HEK293 (cell line): Measurements from ENCODE around the gene LNPEP.

ENCODE experiments used
- CTCF ChIA-PET: fragments of 350-600 bp; formaldehyde crosslinking; extraction: SDS; loops from one replicate; lab custom pipeline; 2021; ENCODE audit warnings: antibody characterized with exemption; lab: Yijun Ruan, JAX
- POLR2A ChIA-PET: fragments of 300-600 bp; formaldehyde crosslinking; extraction: SDS; loops from one replicate; lab custom pipeline; 2020; ENCODE audit warnings: antibody characterized with exemption, inconsistent platforms; lab: Yijun Ruan, JAX
- H3K27ac ChIP-seq: fragments of 200-500 bp; sonication (Bioruptor generic); 2 replicates; pipeline ENCODE4 v1.5.1; 2014; ENCODE audit warnings: low read depth, low read length, control low read depth, inconsistent platforms; ENCODE audit errors: extremely low read depth
- H3K36me3 ChIP-seq, 2 experiments: fragments of 200-500 bp in 1 of 2; sonication (Bioruptor generic) in 1 of 2; 1 replicate in 1 of 2; 2 replicates in 1 of 2; pipeline ENCODE4 v1.5.1; 2014 to 2017; ENCODE audit warnings: inconsistent platforms in 2 of 2, low read length in 2 of 2; ENCODE audit not compliant: control insufficient read depth in 2 of 2, insufficient read depth in 1 of 2
- H3K4me1 ChIP-seq: fragments of 200-500 bp; sonication (Bioruptor generic); 2 replicates; pipeline ENCODE4 v1.5.1; 2014; ENCODE audit warnings: mild to moderate bottlenecking, low read length, inconsistent platforms; ENCODE audit not compliant: control insufficient read depth, insufficient read depth
- H3K4me3 ChIP-seq: 2 replicates; pipeline ENCODE4 v1.5.1; 2011; ENCODE audit warnings: low read depth, mild to moderate bottlenecking, control low read depth, low read length, moderate library complexity
- H3K9me3 ChIP-seq: fragments of 200-500 bp; sonication (Bioruptor generic); 2 replicates; pipeline ENCODE4 v1.5.1; 2014; ENCODE audit warnings: low read depth, low read length, inconsistent platforms; ENCODE audit not compliant: control insufficient read depth, insufficient read depth
- BCL11B ChIP-seq: fragments of 450-650 bp; formaldehyde crosslinking; IDR thresholded peaks from 2 replicates; pipeline ENCODE4 v1.5.1; 2016; ENCODE audit warnings: low read depth, missing biosample characterization, missing genetic modification characterization
- GLI2 ChIP-seq: fragments of 450-650 bp; formaldehyde crosslinking; IDR thresholded peaks from 2 replicates; pipeline ENCODE4; 2017; ENCODE audit warnings: missing biosample characterization, missing genetic modification characterization, low read depth, borderline replicate concordance
- GLIS2 ChIP-seq: fragments of 450-650 bp; formaldehyde crosslinking; IDR thresholded peaks from 2 replicates; pipeline ENCODE4 v1.5.1; 2016; ENCODE audit warnings: missing biosample characterization, missing genetic modification characterization
- MYNN ChIP-seq: fragments of 450-650 bp; formaldehyde crosslinking; IDR thresholded peaks from 2 replicates; pipeline ENCODE4 v1.5.1; 2016; ENCODE audit warnings: missing biosample characterization, missing genetic modification characterization, borderline replicate concordance
- ZFP3 ChIP-seq: fragments of 450-650 bp; formaldehyde crosslinking; IDR thresholded peaks from 2 replicates; pipeline ENCODE4 v1.5.1; 2016; ENCODE audit warnings: low read depth, missing biosample characterization, missing genetic modification characterization
- ZNF10 ChIP-seq: fragments of 450-650 bp; formaldehyde crosslinking; IDR thresholded peaks from 2 replicates; pipeline ENCODE4 v1.5.1; 2017; ENCODE audit warnings: missing biosample characterization, missing genetic modification characterization
- ZNF112 ChIP-seq: fragments of 450-650 bp; formaldehyde crosslinking; IDR thresholded peaks from 2 replicates; pipeline ENCODE4 v1.5.0; 2017; ENCODE audit warnings: missing biosample characterization, missing genetic modification characterization
- ZNF155 ChIP-seq: fragments of 450-650 bp; formaldehyde crosslinking; IDR thresholded peaks from 2 replicates; pipeline ENCODE4 v1.5.1; 2016; ENCODE audit warnings: missing biosample characterization, missing genetic modification characterization
- ZNF16 ChIP-seq: fragments of 450-650 bp; formaldehyde crosslinking; IDR thresholded peaks from 2 replicates; pipeline ENCODE4 v1.5.1; 2016; ENCODE audit warnings: low read depth, missing biosample characterization, missing genetic modification characterization
- ZNF48 ChIP-seq: fragments of 450-650 bp; formaldehyde crosslinking; IDR thresholded peaks from 2 replicates; pipeline ENCODE4 v1.5.1; 2016; ENCODE audit warnings: missing biosample characterization, missing genetic modification characterization
- ZNF501 ChIP-seq: fragments of 450-650 bp; formaldehyde crosslinking; IDR thresholded peaks from 2 replicates; pipeline ENCODE4 v1.5.1; 2016; ENCODE audit warnings: missing biosample characterization, missing genetic modification characterization
- ZNF530 ChIP-seq: fragments of 450-650 bp; formaldehyde crosslinking; IDR thresholded peaks from 2 replicates; pipeline ENCODE4 v1.5.1; 2016; ENCODE audit warnings: low read depth, missing biosample characterization, missing genetic modification characterization
- ZNF561 ChIP-seq: fragments of 450-650 bp; IDR thresholded peaks from 2 replicates; pipeline ENCODE4 v1.5.1; 2018; ENCODE audit warnings: missing biosample characterization, missing genetic modification characterization, borderline replicate concordance
- ZNF571 ChIP-seq: fragments of 450-650 bp; formaldehyde crosslinking; IDR thresholded peaks from 2 replicates; pipeline ENCODE4 v1.5.0; 2017; ENCODE audit warnings: missing biosample characterization, missing genetic modification characterization
- ZNF610 ChIP-seq: fragments of 450-650 bp; formaldehyde crosslinking; IDR thresholded peaks from 2 replicates; pipeline ENCODE4 v1.5.1; 2016; ENCODE audit warnings: missing biosample characterization, missing genetic modification characterization, borderline replicate concordance
- ZNF785 ChIP-seq: fragments of 450-650 bp; formaldehyde crosslinking; IDR thresholded peaks from 2 replicates; pipeline ENCODE4 v1.5.1; 2016; ENCODE audit warnings: missing biosample characterization, missing genetic modification characterization
- TF ChIP-seq, protein P1 (sequence below): fragments of 450-650 bp; IDR thresholded peaks from 2 replicates; pipeline ENCODE4 v1.5.1; 2018; ENCODE audit warnings: missing biosample characterization, mild to moderate bottlenecking, missing genetic modification characterization
- TF ChIP-seq, protein P2 (sequence below): fragments of 450-650 bp; formaldehyde crosslinking; optimal IDR thresholded peaks from 2 replicates; pipeline ENCODE3; 2016; ENCODE audit warnings: missing biosample characterization, mild to moderate bottlenecking, missing genetic modification characterization
- TF ChIP-seq, protein P3 (sequence below): fragments of 450-650 bp; formaldehyde crosslinking; IDR thresholded peaks from 2 replicates; pipeline ENCODE4 v1.5.1; 2017; ENCODE audit warnings: missing biosample characterization, missing genetic modification characterization
- TF ChIP-seq, protein P4 (sequence below): fragments of 450-650 bp; formaldehyde crosslinking; IDR thresholded peaks from 2 replicates; pipeline ENCODE4 v1.5.1; 2016; ENCODE audit warnings: missing biosample characterization, missing genetic modification characterization, borderline replicate concordance

LNPEP gene

DNA sequence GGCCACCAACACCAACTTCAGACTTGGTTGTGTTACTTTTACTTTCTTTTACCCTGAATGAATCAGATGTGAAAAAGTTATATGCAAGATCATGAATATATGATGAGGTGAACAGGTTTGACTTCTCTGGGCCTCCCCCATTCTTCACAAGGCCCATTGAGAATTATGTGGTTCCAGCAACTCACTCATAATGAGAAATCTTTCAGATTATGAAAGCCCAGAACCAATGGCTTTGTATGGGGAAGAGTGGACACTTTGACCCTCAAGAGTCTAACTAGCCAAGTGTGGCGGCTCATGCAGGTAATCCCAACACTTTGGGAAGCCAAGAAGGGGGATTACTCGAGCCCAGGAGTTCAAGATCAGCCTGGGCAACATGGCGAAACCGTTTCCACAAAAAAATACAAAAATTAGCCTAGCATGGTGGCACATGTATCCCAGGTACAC is 16.1 kb upstream of the LNPEP start (continued):
- TF ChIP-seq, protein P1, sequence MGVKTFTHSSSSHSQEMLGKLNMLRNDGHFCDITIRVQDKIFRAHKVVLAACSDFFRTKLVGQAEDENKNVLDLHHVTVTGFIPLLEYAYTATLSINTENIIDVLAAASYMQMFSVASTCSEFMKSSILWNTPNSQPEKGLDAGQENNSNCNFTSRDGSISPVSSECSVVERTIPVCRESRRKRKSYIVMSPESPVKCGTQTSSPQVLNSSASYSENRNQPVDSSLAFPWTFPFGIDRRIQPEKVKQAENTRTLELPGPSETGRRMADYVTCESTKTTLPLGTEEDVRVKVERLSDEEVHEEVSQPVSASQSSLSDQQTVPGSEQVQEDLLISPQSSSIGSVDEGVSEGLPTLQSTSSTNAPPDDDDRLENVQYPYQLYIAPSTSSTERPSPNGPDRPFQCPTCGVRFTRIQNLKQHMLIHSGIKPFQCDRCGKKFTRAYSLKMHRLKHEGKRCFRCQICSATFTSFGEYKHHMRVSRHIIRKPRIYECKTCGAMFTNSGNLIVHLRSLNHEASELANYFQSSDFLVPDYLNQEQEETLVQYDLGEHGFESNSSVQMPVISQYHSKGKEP (tag by site-specific recombination) = no peak
- TF ChIP-seq ZNF501 (tag by site-specific recombination) (no peak), ZNF571 (no peak), ZNF530 (tag by site-specific recombination) (no peak), ZNF10 (tag by site-specific recombination) (no peak)
- TF ChIP-seq, protein P2, sequence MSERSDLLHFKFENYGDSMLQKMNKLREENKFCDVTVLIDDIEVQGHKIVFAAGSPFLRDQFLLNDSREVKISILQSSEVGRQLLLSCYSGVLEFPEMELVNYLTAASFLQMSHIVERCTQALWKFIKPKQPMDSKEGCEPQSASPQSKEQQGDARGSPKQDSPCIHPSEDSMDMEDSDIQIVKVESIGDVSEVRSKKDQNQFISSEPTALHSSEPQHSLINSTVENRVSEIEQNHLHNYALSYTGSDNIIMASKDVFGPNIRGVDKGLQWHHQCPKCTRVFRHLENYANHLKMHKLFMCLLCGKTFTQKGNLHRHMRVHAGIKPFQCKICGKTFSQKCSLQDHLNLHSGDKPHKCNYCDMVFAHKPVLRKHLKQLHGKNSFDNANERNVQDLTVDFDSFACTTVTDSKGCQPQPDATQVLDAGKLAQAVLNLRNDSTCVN (tag by site-specific recombination) = no peak
- TF ChIP-seq, all 188 proteins: peak for 0

DNA sequence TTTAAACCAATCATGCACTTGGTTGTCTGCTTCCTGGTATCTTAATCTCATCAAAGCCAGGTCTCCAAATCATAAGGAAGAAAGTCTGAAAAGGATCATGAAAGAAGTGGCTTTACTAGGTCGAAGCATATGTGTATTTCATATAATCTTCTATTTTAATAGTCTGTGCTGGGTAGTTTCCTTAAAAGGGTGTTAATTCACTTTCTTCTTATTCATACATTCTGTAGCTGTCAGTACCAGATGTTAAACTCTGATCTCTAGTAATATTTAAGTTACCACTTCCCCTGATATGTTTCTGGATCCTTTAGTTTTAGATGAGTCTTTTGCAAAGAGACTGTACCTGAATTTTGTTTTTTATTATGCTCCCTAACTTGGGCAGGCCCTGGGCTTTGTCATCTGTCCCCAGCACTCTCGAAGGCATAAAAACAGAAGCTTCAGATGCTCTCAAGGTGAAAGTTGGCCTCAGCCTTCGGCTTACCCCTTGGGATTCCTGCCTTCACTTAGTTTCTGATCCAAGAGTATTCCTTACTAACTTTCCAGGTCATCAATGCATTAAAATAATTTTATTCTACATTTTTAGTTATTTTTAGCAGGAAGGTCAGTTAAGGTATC is 15.0 kb upstream of the LNPEP start:
- Histone ChIP-seq H3K27ac (no peak overlapping the region), H3K4me3 (no peak overlapping the region), H3K9me3 (no peaks in the 10 kb centered on the region), H3K36me3 (no peaks in the 10 kb centered on the region), H3K4me1 (peaks cover 8% of the 10 kb centered on the region)
- CTCF ChIA-PET = no interaction called here
- TF ChIP-seq MYNN (no peak), ZFP3 (tag by site-specific recombination) (no peak), ZNF610 (tag by site-specific recombination) (no peak), ZNF112 (tag by site-specific recombination) (no peak), BCL11B (no peak), ZNF561 (tag by site-specific recombination) (no peak), GLI2 (tag by site-specific recombination) (no peak), ZNF48 (tag by site-specific recombination) (no peak), GLIS2 (no peak), ZNF16 (tag by site-specific recombination) (no peak), ZNF785 (tag by site-specific recombination) (no peak), ZNF501 (tag by site-specific recombination) (no peak), ZNF155 (tag by site-specific recombination) (no peak)
- TF ChIP-seq, protein P3, sequence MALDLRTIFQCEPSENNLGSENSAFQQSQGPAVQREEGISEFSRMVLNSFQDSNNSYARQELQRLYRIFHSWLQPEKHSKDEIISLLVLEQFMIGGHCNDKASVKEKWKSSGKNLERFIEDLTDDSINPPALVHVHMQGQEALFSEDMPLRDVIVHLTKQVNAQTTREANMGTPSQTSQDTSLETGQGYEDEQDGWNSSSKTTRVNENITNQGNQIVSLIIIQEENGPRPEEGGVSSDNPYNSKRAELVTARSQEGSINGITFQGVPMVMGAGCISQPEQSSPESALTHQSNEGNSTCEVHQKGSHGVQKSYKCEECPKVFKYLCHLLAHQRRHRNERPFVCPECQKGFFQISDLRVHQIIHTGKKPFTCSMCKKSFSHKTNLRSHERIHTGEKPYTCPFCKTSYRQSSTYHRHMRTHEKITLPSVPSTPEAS (tag by site-specific recombination) = no peak
- TF ChIP-seq, protein P4, sequence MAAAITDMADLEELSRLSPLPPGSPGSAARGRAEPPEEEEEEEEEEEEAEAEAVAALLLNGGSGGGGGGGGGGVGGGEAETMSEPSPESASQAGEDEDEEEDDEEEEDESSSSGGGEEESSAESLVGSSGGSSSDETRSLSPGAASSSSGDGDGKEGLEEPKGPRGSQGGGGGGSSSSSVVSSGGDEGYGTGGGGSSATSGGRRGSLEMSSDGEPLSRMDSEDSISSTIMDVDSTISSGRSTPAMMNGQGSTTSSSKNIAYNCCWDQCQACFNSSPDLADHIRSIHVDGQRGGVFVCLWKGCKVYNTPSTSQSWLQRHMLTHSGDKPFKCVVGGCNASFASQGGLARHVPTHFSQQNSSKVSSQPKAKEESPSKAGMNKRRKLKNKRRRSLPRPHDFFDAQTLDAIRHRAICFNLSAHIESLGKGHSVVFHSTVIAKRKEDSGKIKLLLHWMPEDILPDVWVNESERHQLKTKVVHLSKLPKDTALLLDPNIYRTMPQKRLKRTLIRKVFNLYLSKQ (tag by site-specific recombination) = no peak
- POLR2A ChIA-PET = no interaction called here
